H1 (cell line): ENCODE measurements around the gene EGFLAM. TPM values are rescaled to one million over a fixed set of nuclear protein-coding genes. Genes with fewer than 3 reads are reported as not detected.

Experiments used
- CTCF ChIA-PET: fragments of 300-600 bp; sonication (Branson Sonifier 250); formaldehyde crosslinking; loops from one replicate; lab custom pipeline; 2021; ENCODE audit not compliant: partially characterized antibody; lab: Charles Lee
- POLR2A ChIA-PET: fragments of 300-600 bp; sonication (Branson Sonifier 250); formaldehyde crosslinking; loops from one replicate; lab custom pipeline; 2021; ENCODE audit warnings: inconsistent platforms; ENCODE audit not compliant: partially characterized antibody; lab: Charles Lee
- DNase-seq, 2 experiments: peaks; one replicate each; pipeline versions ENCODE4 v3.0.0 to v3.0.0-alpha.2; 2010 to 2022; ENCODE audit warnings: low spot score in 2 of 2, low read depth in 1 of 2, mixed read lengths in 1 of 2
- FAIRE-seq: peaks from 2 replicates; lab custom pipeline; 2011; peaks lifted over from hg19 to GRCh38; lab: Jason Lieb, UNC
- H2AFZ ChIP-seq: 2 replicates; pipeline ENCODE4 v1.8.1; 2012; ENCODE audit warnings: low read length, inconsistent platforms
- H2AK5ac ChIP-seq: 2 replicates; pipeline ENCODE4 v1.6.1; 2013; ENCODE audit warnings: low read depth, low read length
- H2BK120ac ChIP-seq: replicated peaks from 2 replicates; pipeline ENCODE3; 2013; ENCODE audit warnings: low read depth, low read length, inconsistent platforms
- H2BK12ac ChIP-seq: 2 replicates; pipeline ENCODE4 v1.6.1; 2013; ENCODE audit warnings: low read depth, low read length
- H2BK15ac ChIP-seq: 2 replicates; pipeline ENCODE4 v1.6.1; 2013; ENCODE audit warnings: low read length
- H2BK20ac ChIP-seq: 2 replicates; pipeline ENCODE4 v1.6.1; 2013; ENCODE audit warnings: low read length
- H2BK5ac ChIP-seq: 2 replicates; pipeline ENCODE4 v1.6.1; 2013; ENCODE audit warnings: low read depth, low read length
- H3K14ac ChIP-seq: 2 replicates; pipeline ENCODE4 v1.6.1; 2013; ENCODE audit warnings: inconsistent platforms; ENCODE audit not compliant: insufficient read length
- H3K18ac ChIP-seq: 2 replicates; pipeline ENCODE4 v1.6.1; 2013; ENCODE audit warnings: low read length; ENCODE audit errors: extremely low read depth
- H3K23ac ChIP-seq: 2 replicates; pipeline ENCODE4 v1.6.1; 2013; ENCODE audit warnings: inconsistent platforms; ENCODE audit not compliant: insufficient read length
- H3K23me2 ChIP-seq: 2 replicates; pipeline ENCODE4 v1.6.1; 2013; ENCODE audit warnings: low read depth, low read length
- H3K27ac ChIP-seq: 2 replicates; pipeline ENCODE4 v1.6.1; 2011; ENCODE audit warnings: low read depth, low read length, inconsistent platforms
- H3K27me3 ChIP-seq, 4 experiments: replicated peaks in 1 of 4; 1 replicate in 1 of 4; 2 replicates in 3 of 4; pipeline versions ENCODE4 v1.6.1 to v1.8.1; 2011 to 2013; ENCODE audit warnings: low read length in 3 of 4, mild to moderate bottlenecking in 3 of 4, inconsistent platforms in 2 of 4, mixed read lengths in 2 of 4, moderate library complexity in 1 of 4; ENCODE audit not compliant: control insufficient read depth in 3 of 4, insufficient read depth in 3 of 4; ENCODE audit errors: extremely low read depth in 1 of 4
- H3K36me3 ChIP-seq, 4 experiments: 2 replicates each; pipeline versions ENCODE4 v1.6.1 to v1.8.1; 2011 to 2013; ENCODE audit warnings: mild to moderate bottlenecking in 4 of 4, low read length in 3 of 4, moderate library complexity in 2 of 4, control low read depth in 1 of 4, inconsistent platforms in 1 of 4; ENCODE audit not compliant: insufficient read depth in 4 of 4, control insufficient read depth in 2 of 4
- H3K4ac ChIP-seq: replicated peaks from 2 replicates; pipeline ENCODE3; 2013; ENCODE audit warnings: low read length, low read depth, mixed read lengths, inconsistent platforms; ENCODE audit not compliant: insufficient read length
- H3K4me1 ChIP-seq, 4 experiments: replicated peaks in 1 of 4; 1 replicate in 1 of 4; 2 replicates in 3 of 4; pipeline versions ENCODE4 v1.6.1 to v1.8.1; 2011 to 2013; ENCODE audit warnings: low read length in 3 of 4, inconsistent platforms in 2 of 4, mixed read lengths in 1 of 4; ENCODE audit not compliant: insufficient read depth in 4 of 4, control insufficient read depth in 3 of 4
- H3K4me2 ChIP-seq, 2 experiments: 2 replicates each; pipeline versions ENCODE4 v1.6.1 to v1.8.1; 2011 to 2013; ENCODE audit warnings: low read depth in 2 of 2, low read length in 2 of 2, control low read depth in 1 of 2, inconsistent platforms in 1 of 2, mild to moderate bottlenecking in 1 of 2; ENCODE audit not compliant: insufficient read depth in 1 of 2
- H3K4me3 ChIP-seq, 4 experiments: fragments of 200-600, 300-600 bp in 1 of 4; sonication (generic), shearing (Covaris generic), sonication (Bioruptor Twin) in 1 of 4; 2 replicates each; pipeline versions ENCODE4 v1.5.1 to v1.8.1; 2011 to 2016; ENCODE audit warnings: low read length in 4 of 4, low read depth in 3 of 4, control low read depth in 2 of 4, inconsistent platforms in 2 of 4, mild to moderate bottlenecking in 2 of 4, mixed read lengths in 1 of 4, moderate library complexity in 1 of 4; ENCODE audit not compliant: insufficient read depth in 2 of 4; ENCODE audit errors: extremely low read depth in 1 of 4
- H3K56ac ChIP-seq: replicated peaks from 2 replicates; pipeline ENCODE3; 2013; ENCODE audit warnings: low read depth, mild to moderate bottlenecking, mixed read lengths, low read length, inconsistent platforms; ENCODE audit not compliant: insufficient read length
- H3K79me1 ChIP-seq: 2 replicates; pipeline ENCODE4 v1.6.1; 2013; ENCODE audit warnings: low read depth, low read length, control low read depth
- H3K79me2 ChIP-seq, 2 experiments: 2 replicates each; pipeline versions ENCODE4 v1.6.1 to v1.8.1; 2012 to 2013; ENCODE audit warnings: low read length in 2 of 2, mild to moderate bottlenecking in 2 of 2, inconsistent platforms in 1 of 2; ENCODE audit not compliant: insufficient read depth in 2 of 2, control insufficient read depth in 1 of 2
- H3K9ac ChIP-seq, 4 experiments: replicated peaks in 1 of 4; 1 replicate in 1 of 4; 2 replicates in 3 of 4; pipeline versions ENCODE4 v1.6.1 to v1.8.1; 2011 to 2013; ENCODE audit warnings: low read depth in 3 of 4, low read length in 3 of 4, control low read depth in 2 of 4, mild to moderate bottlenecking in 2 of 4, moderate library complexity in 2 of 4, inconsistent platforms in 1 of 4; ENCODE audit errors: extremely low read depth in 1 of 4
- H3K9me3 ChIP-seq, 2 experiments: 2 replicates each; pipeline versions ENCODE4 v1.6.1 to v1.8.1; 2012 to 2013; ENCODE audit warnings: mild to moderate bottlenecking in 2 of 2, moderate library complexity in 2 of 2, control low read depth in 1 of 2, inconsistent platforms in 1 of 2, low read depth in 1 of 2, low read length in 1 of 2, mixed read lengths in 1 of 2; ENCODE audit not compliant: insufficient read depth in 2 of 2
- H4K20me1 ChIP-seq, 2 experiments: replicated peaks in 1 of 2; 2 replicates each; pipeline versions ENCODE3 to v1.8.1; 2011 to 2013; ENCODE audit warnings: inconsistent platforms in 2 of 2, low read length in 2 of 2, mild to moderate bottlenecking in 1 of 2; ENCODE audit not compliant: insufficient read depth in 2 of 2, control insufficient read depth in 1 of 2
- H4K5ac ChIP-seq: 2 replicates; pipeline ENCODE4 v1.6.1; 2013; ENCODE audit warnings: low read length, low read depth, mixed read lengths, inconsistent platforms; ENCODE audit not compliant: insufficient read length
- H4K8ac ChIP-seq: 2 replicates; pipeline ENCODE4 v1.8.0; 2013; ENCODE audit warnings: mild to moderate bottlenecking, moderate library complexity, low read length, inconsistent platforms; ENCODE audit not compliant: insufficient read depth; ENCODE audit errors: extremely low read depth
- H4K91ac ChIP-seq: replicated peaks from 2 replicates; pipeline ENCODE3; 2013; ENCODE audit warnings: low read length, mixed read lengths, inconsistent platforms; ENCODE audit not compliant: insufficient read length
- BACH1 ChIP-seq: IDR thresholded peaks from 2 replicates; pipeline ENCODE4 v1.6.1; 2012; ENCODE audit warnings: low read length, improper control_type of control experiment
- CTCF ChIP-seq, 3 experiments: IDR thresholded peaks; 1 replicate in 2 of 3; 2 replicates in 1 of 3; pipeline versions ENCODE4 v1.5.1 to v1.6.1; 2011; ENCODE audit warnings: low read length in 3 of 3, mild to moderate bottlenecking in 3 of 3, inconsistent platforms in 2 of 3, low read depth in 1 of 3, moderate library complexity in 1 of 3; ENCODE audit not compliant: insufficient read depth in 1 of 3; ENCODE audit errors: control extremely low read depth in 1 of 3
- GABPA ChIP-seq: IDR thresholded peaks from 2 replicates; pipeline ENCODE4 v1.6.1; 2011; ENCODE audit warnings: mild to moderate bottlenecking, low read length, moderate library complexity, borderline replicate concordance; ENCODE audit not compliant: insufficient read depth
- JUN ChIP-seq: IDR thresholded peaks from 2 replicates; pipeline ENCODE4 v1.6.1; 2011; ENCODE audit warnings: low read depth, mild to moderate bottlenecking, improper control_type of control experiment, low read length
- NRF1 ChIP-seq: IDR thresholded peaks from 2 replicates; pipeline ENCODE4 v1.6.1; 2011; ENCODE audit warnings: mild to moderate bottlenecking, low read depth, low read length, improper control_type of control experiment
- PHF8 ChIP-seq: fragments of 200-600 bp; sonication (generic); conservative IDR thresholded peaks from 2 replicates; pipeline ENCODE4 v1.7.1; 2012; ENCODE audit warnings: low read depth, mild to moderate bottlenecking, inconsistent platforms, low read length, moderate library complexity
- RFX5 ChIP-seq: IDR thresholded peaks from 2 replicates; pipeline ENCODE4 v1.6.1; 2011; ENCODE audit warnings: low read depth, low read length, improper control_type of control experiment, borderline replicate concordance
- SAP30 ChIP-seq: fragments of 300-600 bp; sonication (generic); IDR thresholded peaks from 2 replicates; pipeline ENCODE4 v1.7.1; 2012; ENCODE audit warnings: low read length, moderate library complexity, mild to moderate bottlenecking, inconsistent platforms; ENCODE audit not compliant: insufficient read depth, insufficient replicate concordance
- SIRT6 ChIP-seq: IDR thresholded peaks from one replicate; pipeline ENCODE4 v1.7.1; 2012; ENCODE audit warnings: low read length, inconsistent platforms
- TBP ChIP-seq: IDR thresholded peaks from 2 replicates; pipeline ENCODE4 v1.6.1; 2011; ENCODE audit warnings: low read depth, low read length, improper control_type of control experiment
- TCF12 ChIP-seq: IDR thresholded peaks from 2 replicates; pipeline ENCODE4 v1.6.1; 2011; ENCODE audit warnings: low read depth, mild to moderate bottlenecking, low read length
- TEAD4 ChIP-seq: IDR thresholded peaks from 2 replicates; pipeline ENCODE4 v1.6.1; 2012; ENCODE audit warnings: low read depth, low read length, inconsistent platforms, mixed read lengths
- WGBS, 2 experiments: shearing (Covaris generic) in 1 of 2; methylation state at CpG; one replicate each; pipeline versions ENCODE4 v1.1.6 to v1.1.7; 2013 to 2015; ENCODE audit warnings: low lambda C conversion rate in 2 of 2, mixed read lengths in 2 of 2, inconsistent platforms in 1 of 2, low coverage in 1 of 2, missing lambda C conversion rate in 1 of 2; ENCODE audit not compliant: insufficient replicate concordance in 2 of 2, insufficient coverage in 1 of 2, insufficient read length in 1 of 2; ENCODE audit errors: extremely low coverage in 1 of 2, missing lambda C conversion rate in 1 of 2; 5-methylcytosine and 5-hydroxymethylcytosine counted together
- polyA plus RNA-seq, 7 experiments: library from polyadenylated mRNA; depleted of rRNA in 3 of 7; stranded (reverse) in 5 of 7; unstranded in 2 of 7; fragments of >200 nt in 5 of 7; fragments of 200-250 nt in 2 of 7; gene quantifications; 1 replicate in 5 of 7; 2 replicates in 1 of 7; 4 replicates in 1 of 7; pipeline versions ENCODE4 v1.2.1 to v1.2.3, GENCODE V29; 2011 to 2013; ENCODE audit warnings: missing spikeins in 2 of 7, mixed read lengths in 2 of 7
- total RNA-seq: library from RNA; stranded (reverse); fragmentation: NEBNext Ultra II Directional; extraction: Animal tissue kit (Norgen Biotek cat#: 25700); gene quantifications from 2 replicates; pipeline ENCODE4 v1.2.1, GENCODE V29; 2021

The EGFLAM gene
- total and polyA plus RNA-seq, 2 of the 8 experiments (the other 6 are each of a cell fraction or from before 2014, with no cell fraction given): 0.20 to 0.24 TPM

DNA sequence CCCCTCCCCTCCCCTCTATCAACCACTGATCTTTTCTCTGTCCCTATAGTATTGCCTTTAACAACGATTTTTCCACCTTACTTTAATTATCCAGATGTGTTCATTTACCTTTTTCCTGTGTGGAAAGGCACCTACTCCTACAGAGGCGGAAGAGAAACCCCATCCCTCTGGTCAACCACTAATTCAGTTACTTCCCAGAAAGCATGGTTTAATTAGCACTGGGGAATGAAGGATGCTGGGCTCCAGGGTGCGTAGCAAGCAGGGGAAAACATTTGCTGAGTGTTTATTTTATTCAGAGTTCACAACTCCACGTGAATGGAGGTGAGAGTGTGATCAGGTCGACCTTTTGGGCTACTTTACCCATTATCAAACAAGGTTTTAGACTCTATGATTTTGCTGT, 16.7 kb upstream of the EGFLAM start:
- Histone ChIP-seq H4K8ac (no peak overlapping the region), H3K27ac (no peak overlapping the region), H3K4me2 (no peak overlapping the region), H4K20me1 (no peaks in the 10 kb centered on the region), H2BK12ac (no peak overlapping the region), H3K4me3 (no peak overlapping the region), H2BK120ac (no peak overlapping the region), H2BK5ac (no peak overlapping the region), H3K27me3 (no peaks in the 10 kb centered on the region), H3K79me2 (no peaks in the 10 kb centered on the region), H4K91ac (no peak overlapping the region), H2BK15ac (no peak overlapping the region), H3K4ac (no peak overlapping the region), H3K14ac (no peak overlapping the region), H3K36me3 (no peaks in the 10 kb centered on the region), H3K9ac (no peak overlapping the region), H3K18ac (no peak overlapping the region), H2AK5ac (no peak overlapping the region), H3K79me1 (no peaks in the 10 kb centered on the region), H2AFZ (no peak overlapping the region), H3K56ac (no peak overlapping the region), H3K9me3 (no peaks in the 10 kb centered on the region), H2BK20ac (no peak overlapping the region), H3K23ac (no peak overlapping the region), H3K4me1 (no peaks in the 10 kb centered on the region), H3K23me2 (no peaks in the 10 kb centered on the region), H4K5ac (no peak overlapping the region)
- WGBS, 2 experiments: 94 to 100% methylated on average over 1 to 5 of the region's 5 CpGs
- DNase-seq (no peak), FAIRE-seq (no peak)
- ChIA-PET CTCF (interaction anchor here (1.1 kb wide), 1 partner anchor 20 kb away, joined by 4 read pairs; no protein-coding TSS in a partner anchor), POLR2A (no interaction called here)
- TF ChIP-seq TBP (no peak), PHF8 (no peak), BACH1 (no peak), SIRT6 (no peak), JUN (no peak), TCF12 (no peak), TEAD4 (no peak), NRF1 (no peak), SAP30 (no peak), GABPA (no peak), CTCF (IDR thresholded peaks at IDR 0.05; ENCODE audit: control extremely low read depth in 1 of 3, insufficient read depth in 1 of 3, low read depth in 1 of 3, low read length in 3 of 3) (no peak), RFX5 (no peak)
